Measurements from ENCODE around the gene GPATCH2L. TPM values are rescaled to one million over a fixed set of nuclear protein-coding genes. Genes with fewer than 3 reads are reported as not detected.

Gene GPATCH2L
- total and polyA plus RNA-seq, 2 of the 13 experiments (the other 11 are each of a cell fraction or from before 2014, with no cell fraction given) = 14.4 to 29.0 TPM

- peak; percentile 38 for TF ChIP-seq ASH2L (IDR thresholded peaks at IDR 0.05; ENCODE audit: insufficient read length, low read depth, low read length)
- no peak for TF ChIP-seq ZNF737 (CRISPR knock-in tag; IDR thresholded peaks at IDR 0.05; ENCODE audit: borderline replicate concordance)
- no peak for TF ChIP-seq CBX5 (CRISPR knock-in tag; IDR thresholded peaks at IDR 0.05; ENCODE audit: borderline replicate concordance)
- no peak for TF ChIP-seq CBX2 (IDR thresholded peaks at IDR 0.05; ENCODE audit: low read depth, low read length)
- TF ChIP-seq CBX2 (CRISPR knock-in tag; IDR thresholded peaks at IDR 0.05; ENCODE audit: low read depth) = no peak
- no peak for TF ChIP-seq ATF5 (CRISPR knock-in tag; IDR thresholded peaks at IDR 0.05; ENCODE audit: low read depth)
- no peak for TF ChIP-seq MAX (IDR thresholded peaks at IDR 0.05)
- no peak for TF ChIP-seq ZNF552 (CRISPR knock-in tag; IDR thresholded peaks at IDR 0.05; ENCODE audit: borderline replicate concordance)
- no peak for TF ChIP-seq ZFP62 (CRISPR knock-in tag; IDR thresholded peaks at IDR 0.05)
- TF ChIP-seq ZNF569 (CRISPR knock-in tag; IDR thresholded peaks at IDR 0.05; ENCODE audit: borderline replicate concordance) = no peak
- no peak for TF ChIP-seq EZH2 (conservative IDR thresholded peaks at IDR 0.05; ENCODE audit: low read depth, low read length)
- 0 out of 2 replicates have a peak, but pooled peaks have one; percentile 19 for TF ChIP-seq ZMAT3 (CRISPR knock-in tag; conservative IDR thresholded peaks at IDR 0.05)
- no peak for TF ChIP-seq ZFP36L2 (CRISPR knock-in tag; IDR thresholded peaks at IDR 0.05)
- TF ChIP-seq SAP130 (CRISPR knock-in tag; IDR thresholded peaks at IDR 0.05; ENCODE audit: low read depth) = peak; percentile 65
- no peak for TF ChIP-seq DNMT1 (CRISPR knock-in tag; IDR thresholded peaks at IDR 0.05)
- TF ChIP-seq ZNF816 (CRISPR knock-in tag; IDR thresholded peaks at IDR 0.05; ENCODE audit: borderline replicate concordance) = no peak
- no peak for TF ChIP-seq BRF2 (CRISPR knock-in tag; IDR thresholded peaks at IDR 0.05)
- no peak for TF ChIP-seq SNAPC4 (CRISPR knock-in tag; IDR thresholded peaks at IDR 0.05)
- TF ChIP-seq SAFB2 (CRISPR knock-in tag; IDR thresholded peaks at IDR 0.05; ENCODE audit: borderline replicate concordance, low read depth) = no peak
- TF ChIP-seq ZNF331 (CRISPR knock-in tag; IDR thresholded peaks at IDR 0.05) = 0 out of 2 replicates have a peak, but pooled peaks have one; percentile 21
- 0 out of 2 replicates have a peak, but pooled peaks have one; percentile 42 for TF ChIP-seq IRF2 (CRISPR knock-in tag; IDR thresholded peaks at IDR 0.05)
- TF ChIP-seq HDAC2 (CRISPR knock-in tag; IDR thresholded peaks at IDR 0.05) = no peak
- no peak for TF ChIP-seq MAF1 (CRISPR knock-in tag; IDR thresholded peaks at IDR 0.05; ENCODE audit: borderline replicate concordance)
These were observed 585 bp downstream of the GPATCH2L start (continued) for GRCh38 chr14:76152333-76152681.
